SU-DHL-6 (cell line): Measurements from ENCODE around the gene GAREM2.

Source experiments
- CTCF ChIP-seq: fragments of 200-600 bp; sonication (generic); IDR thresholded peaks from one replicate; pipeline ENCODE4 v1.5.1; 2017; ENCODE audit warnings: antibody characterized with exemption, mild to moderate bottlenecking, low read length, moderate library complexity; ENCODE audit not compliant: insufficient read depth, poor library complexity, severe bottlenecking
- EZH2phosphoT487 ChIP-seq: fragments of 200-600 bp; sonication (generic), shearing (Covaris generic); conservative IDR thresholded peaks from 2 replicates; pipeline ENCODE4 v1.6.1; 2018; ENCODE audit warnings: mild to moderate bottlenecking, antibody characterized with exemption, low read length, moderate library complexity, mixed read lengths

GRCh38 chr2:26157580-26157979 lies 15.3 kb upstream of the GAREM2 start:
- TF ChIP-seq CTCF (no peak), EZH2phosphoT487 (no peak)
